ENCODE data around the gene EXOSC1.

EXOSC1 gene

GRCh38 chr10:97468162-97468561 is 22.4 kb upstream of the EXOSC1 start:
- TF ChIP-seq CTCF (IDR thresholded peaks at IDR 0.05; ENCODE audit: control insufficient read depth, extremely low read depth, insufficient read depth) = no peak
- no peak for DNase-seq (ENCODE audit: low read depth)
- no peak overlapping the region for H3K4me3 ChIP-seq (ENCODE audit: low read depth, low read length)

GRCh38 chr10:97466755-97467154 is 20.9 kb upstream of the EXOSC1 start:
- no peak for TF ChIP-seq CTCF (IDR thresholded peaks at IDR 0.05; ENCODE audit: control insufficient read depth, extremely low read depth, insufficient read depth)
- no peak for DNase-seq (ENCODE audit: low read depth)
- no peak overlapping the region for H3K4me3 ChIP-seq (ENCODE audit: low read depth, low read length)

- no peak for TF ChIP-seq CTCF (IDR thresholded peaks at IDR 0.05; ENCODE audit: control insufficient read depth, extremely low read depth, insufficient read depth)
- H3K4me3 ChIP-seq (ENCODE audit: low read depth, low read length) = no peak overlapping the region
- no peak for DNase-seq (ENCODE audit: low read depth)
These were observed 20.2 kb upstream of the EXOSC1 start for GRCh38 chr10:97465982-97466381.

- no peak for DNase-seq (ENCODE audit: low read depth)
- no peak for TF ChIP-seq CTCF (IDR thresholded peaks at IDR 0.05; ENCODE audit: control insufficient read depth, extremely low read depth, insufficient read depth)
These were observed 18.4 kb upstream of the EXOSC1 start for GRCh38 chr10:97464226-97464625.

GRCh38 chr10:97463363-97464132 is 17.7 kb upstream of the EXOSC1 start:
- H3K4me3 ChIP-seq (ENCODE audit: low read depth, low read length) = no peak overlapping the region
- peak; percentile 22 for DNase-seq (ENCODE audit: low read depth)
- peak; percentile 93 for TF ChIP-seq CTCF (IDR thresholded peaks at IDR 0.05; ENCODE audit: control insufficient read depth, extremely low read depth, insufficient read depth)

More at GRCh38 chr10:97464226-97464625, 18.4 kb upstream of the EXOSC1 start:
- no peak overlapping the region for H3K4me3 ChIP-seq (ENCODE audit: low read depth, low read length)

- DNase-seq (ENCODE audit: low read depth) = no peak
- no peak for TF ChIP-seq CTCF (IDR thresholded peaks at IDR 0.05; ENCODE audit: control insufficient read depth, extremely low read depth, insufficient read depth)
- no peak overlapping the region for H3K4me3 ChIP-seq (ENCODE audit: low read depth, low read length)
These were observed 16.5 kb upstream of the EXOSC1 start for GRCh38 chr10:97462309-97462708.

GRCh38 chr10:97459933-97460332 is 14.1 kb upstream of the EXOSC1 start:
- DNase-seq (ENCODE audit: low read depth) = no peak
- no peak for TF ChIP-seq CTCF (IDR thresholded peaks at IDR 0.05; ENCODE audit: control insufficient read depth, extremely low read depth, insufficient read depth)
- no peak overlapping the region for H3K4me3 ChIP-seq (ENCODE audit: low read depth, low read length)
